LNCaP clone FGC (cell line): Measurements from ENCODE around the gene RASA1.

Experiments
- DNase-seq: peaks from one replicate; pipeline ENCODE4 v3.0.0-alpha.2; 2011; ENCODE audit warnings: low read depth
- H3K4me3 ChIP-seq: 2 replicates; pipeline ENCODE4 v1.5.1; 2011; ENCODE audit warnings: mild to moderate bottlenecking, low read depth, low read length, control low read depth
- CTCF ChIP-seq: IDR thresholded peaks from 2 replicates; pipeline ENCODE4 v1.5.1; 2012; ENCODE audit warnings: mild to moderate bottlenecking; ENCODE audit not compliant: control insufficient read depth, insufficient read depth; ENCODE audit errors: extremely low read depth

The RASA1 gene

GRCh38 chr5:87243161-87243844 is 24.4 kb upstream of the RASA1 start:
- no peak for TF ChIP-seq CTCF
- H3K4me3 ChIP-seq = no peak overlapping the region
- no peak for DNase-seq

GRCh38 chr5:87245451-87245850 is 22.2 kb upstream of the RASA1 start:
- no peak for TF ChIP-seq CTCF
- H3K4me3 ChIP-seq = no peak overlapping the region
- no peak for DNase-seq

- DNase-seq = no peak
- TF ChIP-seq CTCF = no peak
These were observed 21.6 kb upstream of the RASA1 start for GRCh38 chr5:87246061-87246460.

GRCh38 chr5:87252283-87252605 is 15.4 kb upstream of the RASA1 start:
- no peak overlapping the region for H3K4me3 ChIP-seq
- TF ChIP-seq CTCF = no peak
- DNase-seq = no peak

More at GRCh38 chr5:87246061-87246460, 21.6 kb upstream of the RASA1 start:
- no peak overlapping the region for H3K4me3 ChIP-seq

GRCh38 chr5:87254035-87254434 is 13.6 kb upstream of the RASA1 start:
- no peak for DNase-seq
- no peak overlapping the region for H3K4me3 ChIP-seq
- TF ChIP-seq CTCF = no peak

GRCh38 chr5:87258507-87258906 is 9.2 kb upstream of the RASA1 start:
- no peak overlapping the region for H3K4me3 ChIP-seq
- no peak for TF ChIP-seq CTCF
- DNase-seq = no peak

GRCh38 chr5:87260604-87261192 is 7.0 kb upstream of the RASA1 start:
- no peak overlapping the region for H3K4me3 ChIP-seq
- DNase-seq = no peak
- no peak for TF ChIP-seq CTCF
